HG03469 (cell line): ENCODE data around the gene PSMD11.
A peak's percentile ranks its signal among the peaks of the same experiment; 100 is the strongest.

Source experiments
- ATAC-seq: cut with Tn5 transposase; IDR thresholded peaks from one replicate; pipeline ENCODE4 v1.9.1; 2021; ENCODE audit warnings: mild to moderate bottlenecking, moderate library complexity, moderate number of reproducible peaks; ENCODE audit not compliant: unreplicated experiment

PSMD11 gene

DNA sequence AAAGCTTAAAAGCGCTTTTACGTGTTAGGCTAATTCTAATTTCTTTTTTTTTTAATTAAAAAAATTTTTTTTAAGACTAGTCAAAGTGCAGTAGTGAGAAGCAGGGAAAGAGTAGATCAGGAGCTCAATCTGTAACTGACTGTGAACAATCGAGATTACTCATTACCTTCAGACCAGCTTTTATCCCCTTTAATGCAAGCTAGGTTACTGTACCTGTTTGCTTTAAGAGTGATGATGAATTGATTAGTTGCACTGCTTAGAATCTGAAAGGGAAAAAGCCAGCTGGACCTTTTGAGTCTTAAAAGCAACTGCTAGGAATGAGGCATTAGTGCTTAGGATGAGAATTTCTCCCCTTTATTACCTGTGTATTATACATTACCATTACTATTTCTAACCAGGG is 19.0 kb downstream of the PSMD11 start:
- ATAC-seq = no peak

DNA sequence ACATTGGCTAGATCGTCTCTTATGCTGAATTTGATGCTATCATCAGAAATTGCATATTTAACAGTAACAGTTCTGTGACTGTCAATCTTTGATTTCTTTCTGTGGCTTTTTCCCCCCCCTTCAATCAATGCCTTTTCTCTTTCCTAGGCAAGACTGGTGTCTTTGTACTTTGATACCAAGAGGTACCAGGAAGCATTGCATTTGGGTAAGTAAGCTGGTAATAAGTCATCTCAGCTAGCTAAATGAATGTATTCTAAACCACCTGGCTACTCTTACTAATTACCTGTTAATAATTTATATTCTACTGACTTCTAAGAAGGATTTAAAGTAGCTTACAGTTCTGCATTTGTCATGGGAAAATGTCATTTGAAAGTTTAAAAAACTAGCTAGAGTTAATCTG is 20.1 kb downstream of the PSMD11 start:
- no peak for ATAC-seq

DNA sequence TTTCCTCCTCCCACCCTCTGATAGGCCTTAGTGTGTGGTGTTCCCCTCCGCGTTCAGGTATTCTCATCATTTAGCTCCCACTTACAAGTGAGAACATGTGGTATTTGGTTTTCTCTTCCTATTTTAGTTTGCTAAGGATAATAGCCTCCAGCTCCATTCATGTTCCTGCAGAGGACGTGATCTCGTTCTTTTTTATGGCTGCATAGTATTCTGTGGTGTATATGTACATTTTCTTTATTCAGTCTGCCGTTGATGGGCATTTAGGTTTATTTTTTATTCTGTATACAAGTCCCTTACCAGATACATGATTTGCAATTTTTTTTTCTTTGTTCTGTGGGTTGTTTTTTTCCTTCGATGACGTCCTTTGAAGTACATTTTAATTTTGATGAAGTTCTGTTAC is 23.6 kb downstream of the PSMD11 start:
- ATAC-seq = no peak

DNA sequence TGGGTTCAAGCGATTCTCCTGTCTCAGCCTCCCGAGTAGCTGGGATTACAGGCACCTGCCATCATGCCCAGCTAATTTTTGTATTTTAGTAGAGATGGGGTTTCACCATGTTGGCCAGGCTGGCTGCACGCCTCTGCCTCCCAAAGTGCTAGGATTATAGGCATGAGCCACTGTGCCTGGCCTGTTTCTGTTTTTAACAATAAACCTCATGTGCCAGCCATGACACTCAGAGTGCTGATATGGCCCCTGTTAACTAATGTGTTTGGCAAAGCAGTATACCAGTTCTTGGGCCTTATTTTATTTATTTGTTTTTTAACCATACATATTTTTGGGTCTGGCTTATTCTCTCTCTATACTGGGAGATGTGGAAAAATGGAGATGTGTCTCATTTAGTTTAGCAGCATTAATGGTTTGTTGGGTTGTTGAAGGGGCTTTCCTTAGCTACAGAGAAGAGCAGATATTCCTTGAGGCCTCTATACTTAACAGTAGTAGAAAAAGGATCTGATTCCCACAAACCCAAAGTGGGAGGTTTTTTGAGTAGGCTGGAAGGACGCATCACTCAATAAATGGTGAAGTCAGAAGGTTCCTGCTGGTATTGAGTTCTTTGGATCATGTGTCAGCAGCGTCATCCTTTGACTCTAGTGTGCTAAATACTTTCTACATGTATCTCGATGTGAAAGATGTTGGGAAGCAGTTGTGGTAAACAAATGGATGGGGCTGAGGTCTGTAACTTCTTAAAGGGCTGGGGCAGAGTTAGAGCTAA is 26.3 kb downstream of the PSMD11 start:
- no peak for ATAC-seq

DNA sequence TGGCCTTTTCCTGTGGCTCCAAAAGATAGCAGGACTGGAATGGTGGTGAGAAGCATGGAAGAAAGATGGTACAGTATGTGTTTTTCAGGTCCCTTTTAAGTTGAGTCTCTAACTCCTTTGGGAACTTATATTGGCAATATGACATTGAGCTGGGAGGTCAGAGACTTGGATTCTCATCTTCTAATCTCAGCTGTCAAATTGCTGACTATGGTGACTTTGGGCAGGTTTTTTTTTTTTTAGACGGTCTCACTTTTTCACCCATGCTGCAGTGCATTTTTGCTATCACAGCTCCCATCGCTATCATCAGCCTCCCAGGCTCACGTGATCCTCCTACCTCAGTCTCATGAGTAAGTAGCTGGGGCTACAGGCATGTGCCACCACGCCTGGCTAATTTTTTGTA is 27.3 kb downstream of the PSMD11 start:
- no peak for ATAC-seq

DNA sequence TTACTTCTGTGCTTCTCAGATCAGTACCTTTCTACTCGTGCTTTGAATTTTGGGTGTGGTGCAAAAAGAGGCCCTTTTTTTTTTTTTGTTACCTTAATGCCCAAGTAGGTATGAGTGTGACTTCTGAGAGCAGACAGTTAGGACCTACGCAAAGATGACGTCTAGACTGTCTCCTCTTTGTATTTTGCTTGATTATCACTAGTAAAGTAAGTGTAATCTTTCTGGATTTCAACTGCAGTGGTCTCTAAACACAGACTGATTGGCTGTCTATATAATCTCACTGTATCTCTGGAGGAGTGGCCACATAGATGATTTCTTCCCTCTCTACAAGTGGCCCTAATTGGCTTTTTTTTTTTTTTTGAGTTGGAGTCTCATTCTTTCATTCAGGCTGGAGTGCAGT is 30.9 kb downstream of the PSMD11 start:
- no peak for ATAC-seq

DNA sequence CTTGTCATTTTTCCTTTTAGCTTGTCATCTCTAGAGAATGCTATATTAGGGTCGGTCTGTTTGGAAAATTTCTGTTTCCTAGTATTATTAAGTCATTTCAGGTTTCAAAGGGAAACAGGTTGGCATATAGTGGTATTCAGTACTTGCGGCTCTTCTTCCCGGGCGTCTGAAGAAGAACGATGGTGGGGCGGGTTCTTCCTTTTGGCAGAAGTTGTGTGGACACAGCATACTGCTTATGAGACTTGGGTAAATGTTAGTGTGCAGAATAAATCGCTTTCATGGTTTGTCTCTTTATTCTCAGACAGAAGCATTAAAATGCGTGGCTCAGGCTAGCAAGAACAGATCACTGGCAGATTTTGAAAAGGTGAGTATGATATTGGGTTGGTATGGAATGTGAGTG is 32.9 kb downstream of the PSMD11 start:
- ATAC-seq = no peak

DNA sequence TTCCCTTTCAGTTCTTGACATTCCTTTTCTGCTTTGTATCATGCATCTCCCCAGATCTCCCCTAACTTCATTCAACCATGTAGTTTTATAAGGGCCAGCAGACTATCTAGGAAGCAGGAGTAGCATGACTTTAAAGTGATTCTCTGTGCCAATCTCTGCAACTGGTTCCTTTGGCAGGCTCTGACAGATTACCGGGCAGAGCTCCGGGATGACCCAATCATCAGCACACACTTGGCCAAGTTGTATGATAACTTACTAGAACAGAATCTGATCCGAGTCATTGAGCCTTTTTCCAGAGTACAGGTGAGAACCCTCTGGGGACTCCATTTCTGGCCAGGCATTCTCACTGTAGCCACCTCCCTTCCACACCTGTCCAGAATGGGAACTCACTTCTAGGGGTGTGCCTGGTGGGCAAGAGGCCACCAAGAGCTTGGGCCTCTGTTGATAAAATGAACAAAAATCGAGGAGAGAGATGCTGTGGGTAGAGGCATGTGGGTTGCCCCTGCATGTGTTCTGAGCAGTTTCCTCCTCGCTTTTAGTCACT is 34.8 kb downstream of the PSMD11 start:
- no peak for ATAC-seq

DNA sequence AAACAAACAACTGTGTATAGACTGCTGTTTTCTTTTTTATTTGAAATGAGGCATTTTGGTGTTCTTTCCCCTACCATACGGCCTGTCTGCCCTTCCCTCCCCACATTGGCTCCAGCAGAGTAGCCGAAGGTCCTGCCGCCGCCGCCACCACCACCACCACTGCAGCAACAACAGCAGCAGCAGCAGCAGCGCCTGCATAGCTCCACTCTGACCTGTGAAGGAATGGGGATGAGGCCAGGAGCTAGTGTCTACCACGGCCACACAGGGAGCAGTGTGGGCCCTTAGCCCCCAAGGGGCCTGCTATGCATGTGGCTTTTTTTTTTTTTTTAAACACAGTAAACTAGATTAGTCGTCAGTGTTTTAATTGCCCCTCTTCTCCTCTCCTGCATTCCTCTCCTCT is 36.9 kb downstream of the PSMD11 start:
- no peak for ATAC-seq

DNA sequence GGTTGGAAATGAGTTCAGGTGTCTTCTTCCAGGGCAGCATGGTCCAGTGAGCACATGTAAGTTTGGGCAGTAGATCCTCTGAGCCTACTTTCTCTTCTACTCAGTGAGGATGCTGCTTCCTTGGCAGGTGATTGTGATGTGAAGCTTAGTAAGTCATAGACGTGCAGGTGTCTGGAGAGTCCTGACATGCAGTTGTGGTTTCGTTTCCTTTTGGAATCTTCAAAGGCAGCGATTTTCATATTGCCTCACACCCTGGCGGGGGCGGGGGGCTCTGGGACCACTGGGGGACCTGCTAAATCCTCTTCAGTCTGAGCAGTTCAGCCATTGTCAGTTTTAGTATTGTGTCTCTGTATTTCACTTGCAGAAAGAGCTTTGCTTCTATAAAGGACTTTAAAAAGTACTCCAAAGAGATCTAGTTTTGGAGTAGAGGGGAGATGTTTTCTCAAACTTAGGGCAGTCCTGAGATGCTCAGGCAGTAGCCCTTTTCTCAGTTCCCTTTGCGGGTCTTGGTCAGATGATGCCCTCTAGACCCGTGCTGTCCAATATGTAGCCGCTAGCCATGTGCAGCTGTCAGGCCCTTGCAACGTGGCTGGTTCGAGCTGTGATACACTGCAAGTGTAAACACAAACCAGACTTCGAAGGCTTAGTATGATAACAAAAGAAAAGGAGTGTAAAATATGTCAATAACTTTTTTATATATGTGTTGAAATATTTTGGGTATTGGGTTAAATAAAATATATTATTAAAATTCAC is 38.4 kb downstream of the PSMD11 start:
- no peak for ATAC-seq

DNA sequence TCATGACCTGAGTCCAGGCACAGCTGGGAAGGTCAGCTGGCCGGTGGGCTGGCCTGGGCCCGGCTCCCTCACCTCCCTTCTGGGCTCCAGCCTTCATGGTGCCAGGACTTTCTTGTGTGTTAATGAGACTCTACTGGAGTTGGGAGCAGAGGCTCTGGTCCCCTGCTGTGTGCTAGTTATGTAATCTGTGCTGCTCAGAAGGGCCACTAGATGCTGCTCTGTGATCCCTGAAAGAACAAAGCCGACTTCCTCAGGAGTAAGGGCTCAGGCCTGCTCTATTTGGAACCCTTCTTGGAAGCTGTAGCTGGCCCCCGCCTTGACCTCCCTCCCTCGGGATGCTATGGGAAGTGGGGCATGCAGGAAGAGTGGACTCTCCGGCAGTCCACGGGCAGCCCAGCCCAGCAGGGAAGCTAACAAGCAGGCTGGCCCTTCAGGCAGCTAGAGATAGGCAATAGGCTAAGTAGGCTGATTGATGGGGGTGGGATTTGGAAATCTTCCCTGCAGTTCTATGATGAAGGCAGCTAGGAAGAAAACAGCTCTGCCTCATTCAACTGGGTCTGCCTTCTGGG is 39.2 kb downstream of the PSMD11 start:
- no peak for ATAC-seq

DNA sequence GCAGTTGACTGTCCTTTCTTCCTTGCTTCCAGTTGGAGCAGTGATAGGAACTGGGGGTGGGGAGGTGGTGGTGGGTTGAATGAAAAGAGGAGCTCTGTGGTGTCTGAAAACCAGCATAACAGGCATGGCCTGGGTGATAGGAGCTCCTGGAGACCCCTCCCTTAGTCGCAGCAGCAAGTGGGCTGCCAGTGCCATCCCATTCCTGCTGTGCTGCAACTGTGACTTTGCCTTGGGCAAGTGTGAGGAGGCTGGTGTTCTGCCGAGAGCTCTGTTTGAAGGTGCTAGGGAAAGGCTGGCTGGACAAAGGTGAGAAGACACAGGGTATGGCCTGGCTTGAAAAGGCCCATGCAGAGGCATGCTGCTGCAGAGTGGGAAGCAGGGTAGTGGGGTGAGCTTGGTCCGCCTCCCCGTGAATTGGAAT is 39.7 kb downstream of the PSMD11 start:
- no peak for ATAC-seq

DNA sequence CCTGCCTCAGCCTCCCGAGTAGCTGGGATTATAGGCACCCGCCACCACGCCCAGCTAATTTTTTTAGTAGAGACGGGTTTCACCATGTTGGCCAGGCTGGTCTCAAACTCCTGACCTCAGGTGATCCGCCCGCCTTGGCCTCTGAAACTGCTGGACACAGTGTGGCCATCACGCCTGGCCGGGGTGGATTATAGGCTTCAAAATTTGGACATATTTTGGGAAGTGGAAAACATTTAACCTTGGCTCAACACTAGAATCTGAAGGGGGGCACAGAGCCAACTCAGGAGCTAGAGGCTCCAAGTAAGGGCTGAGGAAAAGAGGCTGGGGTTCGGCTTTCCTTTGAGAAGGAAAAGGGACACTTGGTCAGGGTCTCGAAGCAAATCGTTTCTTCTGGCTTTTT is 40.3 kb downstream of the PSMD11 start:
- no peak for ATAC-seq

DNA sequence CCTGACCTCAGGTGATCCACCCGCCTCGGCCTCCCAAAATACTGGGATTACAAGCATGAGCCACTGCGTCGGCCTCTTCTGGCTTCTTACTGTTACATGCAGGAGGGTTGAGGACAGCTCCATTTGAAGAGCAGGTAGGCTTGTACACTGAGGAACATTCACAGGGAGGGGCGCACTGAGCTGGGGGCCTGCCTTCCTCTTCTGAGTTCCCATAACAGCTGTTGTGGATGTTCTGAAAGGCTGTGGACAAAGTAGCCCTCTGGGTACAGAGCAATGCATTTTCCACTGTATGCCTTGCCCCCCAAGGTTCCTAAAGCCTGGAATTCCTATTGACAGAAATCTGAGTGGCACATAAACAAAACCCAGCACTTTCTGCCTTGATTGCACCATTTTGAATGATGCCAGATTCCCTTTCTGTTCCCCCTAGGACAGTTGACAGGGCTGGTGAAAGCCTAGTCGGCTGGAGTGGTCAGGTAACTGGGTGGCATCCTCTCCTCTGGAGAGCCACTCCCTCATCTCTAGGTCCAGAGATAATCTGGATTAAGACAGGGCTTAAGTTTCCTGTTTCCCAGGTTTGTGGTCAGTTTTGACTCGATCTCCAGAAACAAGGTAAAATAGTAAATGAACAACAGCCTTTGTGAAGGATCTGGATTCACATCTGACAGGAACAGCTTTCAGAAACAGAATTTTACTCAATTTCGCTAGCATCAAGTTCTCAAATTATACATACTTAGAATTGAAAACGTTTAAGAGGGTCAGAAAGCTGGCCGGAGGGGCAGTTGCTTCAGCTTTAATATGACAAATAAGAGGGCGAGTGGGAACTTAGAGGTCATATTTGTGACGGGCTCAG is 41.2 kb downstream of the PSMD11 start:
- no peak for ATAC-seq

DNA sequence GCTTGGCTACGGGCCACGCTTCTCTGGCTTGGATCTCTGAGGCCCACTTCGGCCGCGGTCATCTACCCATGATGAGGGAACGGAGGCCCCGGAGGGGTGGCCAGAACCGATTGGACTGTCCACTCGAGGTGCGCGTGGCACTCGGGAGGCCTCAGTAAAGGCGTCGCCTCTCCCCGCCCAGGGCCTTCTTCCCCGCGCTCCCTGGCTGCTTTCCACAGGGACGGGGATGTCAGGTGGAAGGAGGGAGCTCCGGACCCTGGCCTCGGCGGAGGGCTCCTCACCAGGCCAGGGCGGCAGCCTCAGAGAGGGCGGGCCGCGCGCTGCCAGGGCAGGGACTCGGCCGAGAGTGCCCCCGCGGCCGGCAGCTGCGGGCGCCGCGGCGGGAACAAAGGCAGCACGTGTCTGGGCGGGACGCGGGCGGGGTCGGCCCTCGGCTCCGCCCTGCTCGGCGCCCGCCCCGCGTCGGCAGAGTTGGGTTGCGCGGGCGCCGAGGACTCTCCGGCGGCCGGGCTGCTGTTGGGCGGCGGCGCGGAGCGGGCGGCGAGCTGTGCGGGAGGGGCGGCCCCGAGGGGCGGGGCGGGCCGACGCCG is 41.9 kb downstream of the PSMD11 start:
- ATAC-seq = peak; percentile 27

DNA sequence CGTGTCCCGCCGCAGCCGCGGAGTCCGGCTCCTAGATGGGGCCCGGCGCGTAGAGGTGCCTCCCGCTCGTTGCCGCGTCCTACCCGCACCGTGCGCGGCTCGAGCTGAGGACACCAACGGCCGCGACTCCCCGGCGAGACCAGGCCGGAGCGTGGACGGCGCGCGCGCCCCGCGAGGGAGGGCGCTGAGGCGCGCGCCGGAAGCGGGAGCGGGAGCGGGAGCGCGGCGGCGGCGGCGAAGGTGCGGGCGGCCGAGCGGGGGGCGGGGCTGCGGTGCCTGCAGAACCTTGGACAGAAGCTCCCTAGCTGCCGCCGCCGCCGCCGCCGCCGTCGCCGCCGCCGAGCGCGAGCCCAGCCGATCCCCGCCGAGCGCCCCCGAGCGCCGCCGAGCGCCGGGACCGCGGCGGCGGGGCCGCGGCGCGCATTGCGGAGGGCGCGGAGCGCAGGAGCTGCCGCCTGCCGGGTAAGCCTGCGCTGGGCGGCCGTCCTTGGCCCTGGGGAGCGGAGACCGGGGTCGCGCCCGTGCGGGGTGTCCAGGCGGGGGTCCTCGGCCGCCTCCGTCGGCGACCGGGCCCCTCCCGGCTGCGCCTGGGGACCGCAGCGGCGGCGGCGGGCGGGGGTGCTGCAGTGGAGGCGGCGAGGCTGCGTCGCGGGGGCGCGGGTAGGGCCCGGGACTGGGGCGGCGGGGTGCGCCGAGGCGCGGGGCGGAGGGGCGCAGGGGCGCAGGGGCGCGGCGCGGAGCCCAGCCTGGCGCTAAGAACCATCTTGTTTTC is 42.6 kb downstream of the PSMD11 start, which contains the start of gene CDK5R1:
Gene CDK5R1 (plus strand): TSS at position 293 of the 772 bp plus-strand sequence. CDS start 628 bp downstream, outside the sequence.
- ATAC-seq = peak; percentile 28

DNA sequence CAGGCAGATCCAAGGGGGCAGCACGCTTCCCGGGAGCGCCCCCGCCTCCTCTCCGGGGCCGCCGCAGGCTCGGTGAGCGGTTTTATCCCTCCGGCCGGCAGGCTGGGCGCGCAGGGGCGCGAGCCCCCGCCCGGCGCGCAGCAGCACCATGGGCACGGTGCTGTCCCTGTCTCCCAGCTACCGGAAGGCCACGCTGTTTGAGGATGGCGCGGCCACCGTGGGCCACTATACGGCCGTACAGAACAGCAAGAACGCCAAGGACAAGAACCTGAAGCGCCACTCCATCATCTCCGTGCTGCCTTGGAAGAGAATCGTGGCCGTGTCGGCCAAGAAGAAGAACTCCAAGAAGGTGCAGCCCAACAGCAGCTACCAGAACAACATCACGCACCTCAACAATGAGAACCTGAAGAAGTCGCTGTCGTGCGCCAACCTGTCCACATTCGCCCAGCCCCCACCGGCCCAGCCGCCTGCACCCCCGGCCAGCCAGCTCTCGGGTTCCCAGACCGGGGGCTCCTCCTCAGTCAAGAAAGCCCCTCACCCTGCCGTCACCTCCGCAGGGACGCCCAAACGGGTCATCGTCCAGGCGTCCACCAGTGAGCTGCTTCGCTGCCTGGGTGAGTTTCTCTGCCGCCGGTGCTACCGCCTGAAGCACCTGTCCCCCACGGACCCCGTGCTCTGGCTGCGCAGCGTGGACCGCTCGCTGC is 43.3 kb downstream of the PSMD11 start:
- no peak for ATAC-seq

DNA sequence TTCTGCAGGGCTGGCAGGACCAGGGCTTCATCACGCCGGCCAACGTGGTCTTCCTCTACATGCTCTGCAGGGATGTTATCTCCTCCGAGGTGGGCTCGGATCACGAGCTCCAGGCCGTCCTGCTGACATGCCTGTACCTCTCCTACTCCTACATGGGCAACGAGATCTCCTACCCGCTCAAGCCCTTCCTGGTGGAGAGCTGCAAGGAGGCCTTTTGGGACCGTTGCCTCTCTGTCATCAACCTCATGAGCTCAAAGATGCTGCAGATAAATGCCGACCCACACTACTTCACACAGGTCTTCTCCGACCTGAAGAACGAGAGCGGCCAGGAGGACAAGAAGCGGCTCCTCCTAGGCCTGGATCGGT is 43.9 kb downstream of the PSMD11 start:
- ATAC-seq = no peak

DNA sequence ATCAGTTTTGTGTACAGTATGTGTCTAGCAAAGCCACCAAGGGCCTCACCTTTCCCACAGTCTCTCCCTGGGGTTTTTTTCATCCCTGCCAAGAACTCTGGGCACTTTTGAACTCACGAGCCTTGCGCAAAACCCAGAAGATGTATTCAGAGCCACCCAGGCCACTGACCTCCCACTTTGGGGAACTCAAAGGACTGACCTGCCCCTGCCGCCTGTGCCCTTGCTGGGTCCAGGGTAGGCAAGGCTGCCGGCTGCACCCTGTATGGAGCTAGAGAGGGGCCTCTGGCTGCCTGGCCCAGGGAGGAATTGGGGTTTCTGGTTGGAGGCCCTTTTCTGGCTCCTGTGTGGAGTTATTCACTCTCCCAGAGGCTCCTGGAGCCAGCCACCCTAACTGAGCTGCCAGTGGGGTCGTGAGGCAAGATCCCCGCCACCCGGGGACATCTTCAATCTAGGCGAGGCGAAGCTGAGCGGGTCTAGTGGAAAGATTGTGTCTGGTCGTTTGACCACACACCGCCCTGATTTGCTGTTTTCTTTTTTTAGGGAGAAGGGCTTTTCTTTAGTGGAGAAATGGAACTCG is 44.4 kb downstream of the PSMD11 start:
- ATAC-seq = no peak
